22Rv1 (cell line): Measurements from ENCODE around the gene AIG1.
"Not testable (repeated sequence)": the region's sequence is repeated elsewhere in the genome, so short reads cannot be mapped to it uniquely, and the experiment has no call there.

Experiments
- H3K27ac ChIP-seq: fragments of 450-650 bp; 2 replicates; pipeline ENCODE4 v1.5.1; 2017
- ZFX ChIP-seq: fragments of 450-650 bp; IDR thresholded peaks from 2 replicates; pipeline ENCODE4 v1.6.1; 2017; ENCODE audit warnings: antibody characterized with exemption, borderline replicate concordance
- TF ChIP-seq, protein P1 (sequence below): fragments of 450-650 bp; IDR thresholded peaks from 2 replicates; pipeline ENCODE4 v1.5.1; 2017; ENCODE audit warnings: mild to moderate bottlenecking

Gene AIG1

GRCh38 chr6:143135325-143135724 is 74.6 kb downstream of the AIG1 start:
- TF ChIP-seq, protein P1, sequence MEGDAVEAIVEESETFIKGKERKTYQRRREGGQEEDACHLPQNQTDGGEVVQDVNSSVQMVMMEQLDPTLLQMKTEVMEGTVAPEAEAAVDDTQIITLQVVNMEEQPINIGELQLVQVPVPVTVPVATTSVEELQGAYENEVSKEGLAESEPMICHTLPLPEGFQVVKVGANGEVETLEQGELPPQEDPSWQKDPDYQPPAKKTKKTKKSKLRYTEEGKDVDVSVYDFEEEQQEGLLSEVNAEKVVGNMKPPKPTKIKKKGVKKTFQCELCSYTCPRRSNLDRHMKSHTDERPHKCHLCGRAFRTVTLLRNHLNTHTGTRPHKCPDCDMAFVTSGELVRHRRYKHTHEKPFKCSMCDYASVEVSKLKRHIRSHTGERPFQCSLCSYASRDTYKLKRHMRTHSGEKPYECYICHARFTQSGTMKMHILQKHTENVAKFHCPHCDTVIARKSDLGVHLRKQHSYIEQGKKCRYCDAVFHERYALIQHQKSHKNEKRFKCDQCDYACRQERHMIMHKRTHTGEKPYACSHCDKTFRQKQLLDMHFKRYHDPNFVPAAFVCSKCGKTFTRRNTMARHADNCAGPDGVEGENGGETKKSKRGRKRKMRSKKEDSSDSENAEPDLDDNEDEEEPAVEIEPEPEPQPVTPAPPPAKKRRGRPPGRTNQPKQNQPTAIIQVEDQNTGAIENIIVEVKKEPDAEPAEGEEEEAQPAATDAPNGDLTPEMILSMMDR: no peak
- no peak for TF ChIP-seq ZFX
- H3K27ac ChIP-seq: no peak overlapping the region

DNA sequence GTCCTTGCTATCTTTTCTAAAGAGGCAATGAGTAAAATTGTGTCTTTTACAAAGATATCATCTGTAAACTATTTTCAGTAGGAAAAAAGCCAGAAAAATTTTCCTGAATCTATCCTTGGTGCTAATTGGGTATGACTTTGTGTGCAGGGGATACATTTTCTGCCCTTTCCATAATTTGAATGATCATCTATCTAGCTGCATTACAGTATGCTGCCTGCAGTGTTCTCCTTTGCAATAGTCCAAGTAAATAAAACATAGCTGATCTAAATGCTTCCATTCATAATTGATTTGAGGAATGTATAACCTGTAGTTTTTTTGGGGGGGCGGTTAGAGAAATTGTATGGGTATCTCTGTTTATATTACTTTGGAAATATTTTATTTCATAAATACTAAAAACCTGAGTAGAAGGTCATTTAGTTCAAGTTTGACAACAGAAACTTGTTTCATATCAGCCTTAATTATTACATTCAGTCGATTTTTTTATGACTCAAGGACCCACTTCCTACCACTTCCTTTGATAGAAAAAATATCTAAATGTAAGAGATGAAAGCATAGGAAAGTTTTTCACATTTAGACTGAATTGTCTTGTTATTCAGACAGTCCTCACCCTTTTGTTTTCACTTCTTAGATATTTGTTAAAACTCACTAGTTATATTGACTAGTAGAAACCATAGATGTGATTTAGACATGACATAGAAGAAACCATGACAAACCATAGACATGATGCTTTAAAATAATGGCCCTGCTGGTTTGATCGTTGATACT is 75.3 kb downstream of the AIG1 start:
- H3K27ac ChIP-seq: no peak overlapping the region
- no peak for TF ChIP-seq ZFX
- TF ChIP-seq, protein P1: no peak

GRCh38 chr6:143136647-143137046 is 76.0 kb downstream of the AIG1 start:
- no peak for TF ChIP-seq ZFX
- TF ChIP-seq, protein P1: no peak

DNA sequence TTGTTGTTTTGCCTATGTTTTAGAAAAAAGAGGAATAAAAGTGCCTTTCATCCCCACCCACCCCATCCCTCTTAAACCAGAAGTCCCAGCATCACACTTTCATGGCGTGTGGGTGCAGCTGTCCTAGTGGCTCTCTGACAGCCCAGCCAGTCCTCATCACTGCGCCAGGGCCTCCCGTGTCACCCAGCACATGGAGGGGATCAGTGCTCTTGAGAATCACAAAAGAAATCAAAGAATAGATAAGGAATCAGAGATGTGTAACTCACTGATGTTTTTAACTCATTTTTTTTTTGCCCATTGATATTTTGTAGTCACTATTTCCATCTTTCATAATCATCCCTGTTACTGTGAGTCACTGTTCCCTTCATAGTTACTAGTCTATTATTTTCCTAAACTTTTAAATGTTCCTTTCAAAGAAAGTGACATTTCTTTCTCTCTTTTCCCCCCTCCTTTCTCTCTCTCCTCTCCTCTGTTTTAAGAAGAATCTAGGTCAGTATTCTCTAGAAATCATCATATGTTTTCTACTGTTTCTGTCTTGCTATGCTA is 78.6 kb downstream of the AIG1 start:
- TF ChIP-seq, protein P1: no peak
- no peak overlapping the region for H3K27ac ChIP-seq

More at GRCh38 chr6:143136647-143137046, 76.0 kb downstream of the AIG1 start:
- H3K27ac ChIP-seq: no peak overlapping the region

- H3K27ac ChIP-seq: not testable (repeated sequence)
These were observed 79.2 kb downstream of the AIG1 start for GRCh38 chr6:143139884-143140283.

- TF ChIP-seq, protein P1: no peak
- no peak for TF ChIP-seq ZFX
- H3K27ac ChIP-seq: no peak overlapping the region
These were observed 80.1 kb downstream of the AIG1 start for GRCh38 chr6:143140767-143141166.

GRCh38 chr6:143141442-143141841 is 80.8 kb downstream of the AIG1 start:
- TF ChIP-seq, protein P1: no peak
- no peak for TF ChIP-seq ZFX
- H3K27ac ChIP-seq: no peak overlapping the region
